Activated CD4-positive, alpha-beta T cell treated with anti-CD3 and anti-CD28 coated beads for 36 hours (primary cell): ENCODE data around the gene ACTL6B. TPM values are rescaled to one million over a fixed set of nuclear protein-coding genes. Genes with fewer than 3 reads are reported as not detected.

Experiments used
- ATAC-seq: fragments of 200-7000 bp; cut with Tn5 transposase; one replicate; pipeline ENCODE4 v1.10.0; 2021; ENCODE audit warnings: mild to moderate bottlenecking, moderate library complexity
- CTCF ChIA-PET: fragments of 350-600 bp; sonication (Branson Sonifier 250); formaldehyde crosslinking; loops from one replicate; lab custom pipeline; 2021; ENCODE audit warnings: antibody characterized with exemption; lab: Charles Lee
- POLR2A ChIA-PET: fragments of 350-600 bp; sonication (Branson Sonifier 250); formaldehyde crosslinking; loops from one replicate; lab custom pipeline; 2021; ENCODE audit warnings: antibody characterized with exemption, inconsistent platforms; lab: Charles Lee
- DNase-seq: peaks from one replicate; pipeline ENCODE4 v3.0.0-alpha.2; 2020
- H3K27ac Mint-ChIP-seq: one replicate; pipeline ENCODE4 v1.8.0; 2021; ENCODE audit warnings: mixed read lengths
- H3K27me3 Mint-ChIP-seq: one replicate; pipeline ENCODE4 v1.8.0; 2021; ENCODE audit warnings: mixed read lengths
- H3K36me3 Mint-ChIP-seq: one replicate; pipeline ENCODE4 v1.8.0; 2021; ENCODE audit warnings: low read depth, mixed read lengths
- H3K4me1 Mint-ChIP-seq: one replicate; pipeline ENCODE4 v1.8.0; 2021; ENCODE audit warnings: mixed read lengths
- H3K4me3 Mint-ChIP-seq: one replicate; pipeline ENCODE4 v1.8.0; 2021; ENCODE audit warnings: mild to moderate bottlenecking, moderate library complexity, mixed read lengths
- H3K9me3 Mint-ChIP-seq: one replicate; pipeline ENCODE4 v1.8.0; 2021; ENCODE audit warnings: low read depth, mixed read lengths
- intact Hi-C, 2 experiments: fragments of 100-400 bp; cut with DNase I in 1 of 2; cut with micrococcal nuclease in 1 of 2; formaldehyde crosslinking; loops; one replicate each; pipeline versions ENCODE4 v1.14.2 to v1.15.1; 2022 to 2024; cut with DNase I, micrococcal nuclease
- total RNA-seq, 2 experiments: library from RNA; stranded (reverse); gene quantifications; one replicate each; pipeline ENCODE4 v1.2.3, GENCODE V29; 2021

ACTL6B gene
- total RNA-seq, 2 experiments from 2014 or later = not detected

DNA sequence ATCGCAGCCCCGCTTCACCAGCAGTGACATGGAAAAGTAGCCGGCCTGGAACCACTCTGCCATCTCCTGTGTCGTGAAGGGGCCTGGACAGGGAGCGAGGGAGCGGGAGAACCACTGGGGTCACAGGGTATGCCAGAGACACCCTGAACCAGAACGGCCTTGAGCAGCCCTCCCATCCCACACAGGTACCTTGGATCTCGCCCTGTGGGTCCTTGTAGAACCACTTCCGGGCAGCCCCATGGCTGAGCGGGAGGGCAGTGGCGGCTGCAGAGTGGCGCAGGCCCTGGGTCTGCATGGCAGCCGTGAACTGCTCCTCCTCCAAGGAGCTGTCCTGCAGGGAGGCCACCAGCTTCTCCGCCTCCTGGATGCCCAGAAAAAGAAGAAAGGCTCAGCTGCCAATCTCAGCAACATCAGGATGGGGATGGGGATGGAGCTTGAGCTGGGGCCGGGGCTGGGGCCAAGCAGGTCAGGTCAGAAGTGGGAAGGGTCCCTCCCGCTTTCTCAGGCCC is 28.3 kb upstream of the ACTL6B start:
- ATAC-seq (no peak), DNase-seq (no peak)
- H3K27me3 Mint-ChIP-seq = no peaks in the 10 kb centered on the region
- intact Hi-C loops = no loop called here
- CTCF ChIA-PET = interaction anchor here (0.6 to 1.0 kb wide), 2 partner anchors 72 to 239 kb away, joined by 3 read pairs; partner anchors contain the start of gene MOSPD3
- H3K27ac Mint-ChIP-seq = no peak overlapping the region
- H3K9me3 Mint-ChIP-seq = no peaks in the 10 kb centered on the region
- peaks cover 18% of the 10 kb centered on the region for H3K36me3 Mint-ChIP-seq
- POLR2A ChIA-PET = interaction anchor here (0.6 kb wide), 1 partner anchor 9 kb away, joined by 3 read pairs; no protein-coding TSS in a partner anchor
- H3K4me3 Mint-ChIP-seq = no peak overlapping the region
- peaks cover 27% of the 10 kb centered on the region for H3K4me1 Mint-ChIP-seq

DNA sequence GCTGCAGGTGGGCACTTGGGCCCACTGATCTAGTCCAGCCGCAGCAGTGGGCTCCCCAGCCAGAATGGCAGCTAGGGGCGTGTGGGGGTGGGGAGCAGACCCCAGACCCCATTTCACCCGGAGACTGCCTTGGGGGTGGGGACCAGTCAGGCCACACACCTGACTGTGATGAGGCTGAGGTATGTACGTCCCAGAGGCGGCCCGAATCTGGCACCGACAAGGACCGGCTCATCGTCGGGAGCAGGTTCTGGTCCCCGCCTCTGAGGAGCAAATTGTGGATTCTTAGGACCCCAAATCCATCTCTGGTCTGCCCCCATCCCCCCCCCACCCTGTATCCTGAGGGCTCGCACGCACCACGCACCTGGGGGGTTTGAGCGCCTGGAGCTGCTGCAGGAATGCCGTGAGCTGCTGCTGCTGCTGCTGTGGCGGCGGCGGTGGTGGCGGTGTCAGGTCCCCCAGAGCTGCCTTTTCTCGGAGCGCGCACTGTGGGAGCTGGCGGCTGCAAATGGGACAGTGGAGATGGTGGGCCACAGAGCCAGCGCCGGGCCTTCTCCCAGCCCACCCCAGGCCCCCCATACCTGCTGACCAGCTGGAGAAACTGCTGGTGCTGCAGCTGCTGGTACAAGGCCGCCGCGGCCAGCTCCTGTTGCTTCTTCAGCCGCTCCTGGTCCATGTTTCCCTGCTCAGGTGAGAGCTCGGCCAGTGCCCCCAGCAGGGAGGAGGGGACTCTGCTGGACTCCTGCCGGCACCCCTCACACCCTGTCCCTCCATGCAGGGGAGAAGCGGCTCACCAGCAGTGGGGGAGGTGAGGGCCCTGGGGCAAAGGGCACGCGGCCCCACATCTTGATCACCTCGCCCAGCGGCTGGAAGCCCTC is 27.6 kb upstream of the ACTL6B start:
- Mint-ChIP-seq H3K4me3 (no peak overlapping the region), H3K36me3 (peaks cover 19% of the 10 kb centered on the region), H3K27me3 (no peaks in the 10 kb centered on the region), H3K4me1 (peaks cover 26% of the 10 kb centered on the region), H3K27ac (no peak overlapping the region), H3K9me3 (no peaks in the 10 kb centered on the region)
- POLR2A ChIA-PET = interaction anchor here (0.6 to 1.3 kb wide), 3 partner anchors 8 to 255 kb away, joined by 3 read pairs; partner anchors contain the start of gene ZCWPW1
- CTCF ChIA-PET = interaction anchor here (0.5 to 1.0 kb wide), 4 partner anchors 72 to 238 kb away, joined by 3 read pairs; partner anchors contain the start of gene MOSPD3
- intact Hi-C loops = no loop called here
- no peak for DNase-seq
- ATAC-seq = no peak

DNA sequence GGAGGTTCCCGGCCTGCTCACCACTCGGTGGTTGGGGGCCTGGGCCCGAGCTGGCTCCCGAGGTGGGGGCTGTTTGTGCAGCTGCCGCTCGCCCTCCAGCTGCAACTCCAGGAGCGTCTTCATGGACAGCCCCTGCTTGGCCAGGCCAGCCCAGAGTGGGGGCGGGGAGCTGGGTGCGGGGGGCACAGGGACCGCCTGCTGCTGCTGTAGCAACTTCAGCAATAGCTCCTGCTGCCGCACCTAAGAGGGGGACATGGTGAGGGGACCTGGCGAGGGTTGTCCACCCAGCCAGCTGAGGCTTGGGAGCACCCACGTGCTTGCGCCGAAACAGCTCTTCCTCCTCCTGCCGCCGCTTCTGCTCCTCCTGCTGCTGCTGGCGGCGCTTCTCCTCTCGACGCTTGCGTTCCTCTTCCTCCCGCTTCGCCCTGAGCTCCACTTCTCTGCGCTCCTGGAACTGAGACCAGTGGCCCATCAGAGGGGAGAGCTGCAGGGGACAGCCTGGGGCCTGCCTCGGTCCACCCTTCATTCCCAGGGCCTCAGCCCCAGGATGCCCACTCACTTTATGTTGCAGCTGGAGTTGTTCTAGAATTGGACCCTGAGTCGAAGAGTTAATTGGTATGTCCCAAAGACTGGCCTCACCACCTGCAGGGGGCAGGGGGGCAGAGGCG is 26.9 kb upstream of the ACTL6B start:
- H3K4me3 Mint-ChIP-seq = no peak overlapping the region
- peaks cover 22% of the 10 kb centered on the region for H3K36me3 Mint-ChIP-seq
- H3K4me1 Mint-ChIP-seq = peaks cover 25% of the 10 kb centered on the region
- intact Hi-C loops = no loop called here
- H3K27me3 Mint-ChIP-seq = no peaks in the 10 kb centered on the region
- no peak overlapping the region for H3K27ac Mint-ChIP-seq
- ChIA-PET CTCF (interaction anchor here (0.5 to 1.8 kb wide), 5 partner anchors 8 to 130 kb away, joined by 3 to 10 read pairs (median 4); no protein-coding TSS in a partner anchor), POLR2A (interaction anchor here (0.6 to 1.3 kb wide), 2 partner anchors 203 to 254 kb away, joined by 3 read pairs; partner anchors contain the start of gene ZCWPW1)
- no peak for DNase-seq
- ATAC-seq = no peak
- no peaks in the 10 kb centered on the region for H3K9me3 Mint-ChIP-seq

DNA sequence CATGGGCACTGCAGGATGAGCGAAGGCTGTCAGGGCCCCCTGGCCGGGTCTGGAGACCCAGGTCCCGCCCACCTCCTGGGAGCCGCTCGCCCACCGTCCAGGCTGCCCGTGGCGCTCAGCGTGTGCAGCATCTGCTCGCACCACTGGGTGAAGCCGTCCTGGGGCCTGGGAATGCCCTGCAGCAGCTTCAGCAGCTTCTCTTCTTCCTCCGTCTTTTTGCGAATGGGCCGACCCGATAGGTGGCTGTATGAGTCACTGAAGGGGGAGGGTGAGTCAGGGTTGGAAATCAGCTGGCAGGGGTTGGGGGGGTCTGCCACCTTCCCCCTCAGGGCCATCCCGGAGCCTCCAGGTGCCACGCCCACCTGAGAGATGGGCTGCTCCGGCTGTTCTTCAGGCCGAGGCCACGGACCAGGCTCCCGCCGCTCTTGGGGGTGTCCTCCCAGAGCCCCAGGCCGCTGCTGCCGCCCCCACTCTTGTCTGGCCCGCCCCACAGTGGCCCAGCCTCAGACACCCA is 26.0 kb upstream of the ACTL6B start:
- no peak overlapping the region for H3K27ac Mint-ChIP-seq
- no peaks in the 10 kb centered on the region for H3K27me3 Mint-ChIP-seq
- peaks cover 25% of the 10 kb centered on the region for H3K36me3 Mint-ChIP-seq
- H3K4me3 Mint-ChIP-seq = no peak overlapping the region
- CTCF ChIA-PET = interaction anchor here (1.2 to 1.8 kb wide), 3 partner anchors 9 to 43 kb away, joined by 4 to 10 read pairs (median 5); no protein-coding TSS in a partner anchor
- intact Hi-C loops = no loop called here
- POLR2A ChIA-PET = interaction anchor here (0.6 to 0.9 kb wide), 4 partner anchors 8 to 209 kb away, joined by 3 to 4 read pairs (median 3); partner anchors contain the start of gene GNB2
- H3K4me1 Mint-ChIP-seq = peaks cover 24% of the 10 kb centered on the region
- DNase-seq = no peak
- peak; percentile 20 for ATAC-seq
- no peaks in the 10 kb centered on the region for H3K9me3 Mint-ChIP-seq

DNA sequence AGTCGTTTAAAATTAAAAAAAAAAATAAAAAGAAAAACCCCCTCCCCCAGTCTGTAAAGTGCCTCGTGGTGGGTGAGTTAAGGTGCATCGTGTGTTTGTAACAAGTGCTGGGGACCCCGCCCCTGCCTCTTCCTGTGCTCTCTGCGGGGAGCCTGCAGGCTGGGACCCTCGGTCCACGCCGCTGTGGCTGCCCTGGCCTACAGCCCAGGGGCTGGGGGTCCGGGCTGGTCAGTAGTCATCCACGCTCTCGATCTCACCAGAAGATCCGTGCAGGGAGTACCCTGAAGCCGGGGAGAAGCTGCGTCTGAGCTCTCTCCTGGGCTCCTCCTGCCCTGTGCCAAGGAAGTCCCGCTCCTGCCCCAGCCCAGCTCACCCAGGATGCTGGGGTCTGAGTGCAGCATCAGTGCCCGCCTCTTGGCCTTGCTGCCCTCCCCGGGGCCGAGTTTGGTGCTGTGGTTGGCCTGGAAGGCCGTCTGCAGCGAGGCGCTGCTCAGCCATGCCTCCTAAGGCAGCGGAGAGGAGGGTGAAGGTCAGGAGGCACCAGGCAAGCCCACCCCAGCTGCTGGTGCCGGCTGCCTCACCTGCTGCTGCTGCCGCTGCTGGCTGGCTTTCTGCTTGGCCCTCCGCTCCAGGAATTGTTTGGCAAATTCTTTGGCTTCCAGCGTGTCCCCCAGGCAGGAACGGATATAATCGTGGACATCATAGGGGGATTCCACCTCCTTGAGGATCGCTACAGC is 25.4 kb upstream of the ACTL6B start:
- Mint-ChIP-seq H3K9me3 (no peaks in the 10 kb centered on the region), H3K36me3 (peaks cover 30% of the 10 kb centered on the region), H3K27me3 (no peaks in the 10 kb centered on the region), H3K27ac (no peak overlapping the region), H3K4me1 (peaks cover 25% of the 10 kb centered on the region), H3K4me3 (no peak overlapping the region)
- POLR2A ChIA-PET = interaction anchor here (0.6 to 0.9 kb wide), 4 partner anchors 8 to 210 kb away, joined by 3 to 4 read pairs (median 3); partner anchors contain the start of gene GNB2
- no peak for ATAC-seq
- CTCF ChIA-PET = interaction anchor here (0.6 to 1.8 kb wide), 4 partner anchors 10 to 84 kb away, joined by 4 to 10 read pairs (median 5); no protein-coding TSS in a partner anchor
- no peak for DNase-seq
- intact Hi-C loops = no loop called here

DNA sequence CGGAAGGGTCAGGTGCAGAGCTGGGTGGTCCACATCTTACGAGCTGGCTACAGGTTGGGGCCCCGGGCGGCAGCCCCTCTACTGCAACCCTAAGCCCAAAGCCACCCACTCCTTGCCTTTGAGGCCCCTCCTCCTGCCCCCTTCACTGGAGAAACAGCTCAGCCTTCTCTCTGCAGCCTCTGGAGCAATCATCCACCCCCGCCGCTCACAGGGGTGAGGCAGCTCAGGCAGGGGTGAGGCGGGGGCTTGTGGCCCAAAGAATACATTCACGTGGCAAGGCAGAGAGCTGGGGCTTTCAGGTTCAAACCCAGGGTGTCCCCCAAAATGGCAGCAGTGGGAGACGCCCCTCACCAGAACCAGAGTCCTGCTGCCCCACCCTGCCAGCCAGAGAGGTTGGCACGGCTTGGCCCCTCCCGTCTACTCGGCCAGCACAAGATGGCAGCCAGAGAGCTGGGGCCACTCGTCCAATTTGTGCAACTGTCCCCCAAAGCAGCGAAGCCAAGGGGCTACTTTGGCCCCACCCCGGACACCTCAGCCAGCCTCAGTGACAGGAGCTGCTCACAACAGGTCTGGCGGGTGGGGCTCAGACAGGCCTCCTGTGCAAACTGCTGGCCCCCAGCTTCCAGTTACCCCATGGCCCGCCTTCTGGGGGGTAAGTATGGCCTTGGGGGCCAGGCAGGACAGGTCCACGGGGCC is 24.5 kb upstream of the ACTL6B start:
- DNase-seq (no peak), ATAC-seq (no peak)
- H3K4me3 Mint-ChIP-seq = no peak overlapping the region
- ChIA-PET POLR2A (interaction anchor here (0.6 to 1.2 kb wide), 4 partner anchors 13 to 95 kb away, joined by 3 to 5 read pairs (median 3); partner anchors contain the start of genes ACTL6B, FBXO24, GIGYF1 and LRCH4), CTCF (interaction anchor here (0.6 to 1.8 kb wide), 3 partner anchors 9 to 83 kb away, joined by 3 to 6 read pairs (median 4); no protein-coding TSS in a partner anchor)
- peak overlapping the region; percentile 37 for H3K27ac Mint-ChIP-seq
- H3K36me3 Mint-ChIP-seq = peaks cover 31% of the 10 kb centered on the region
- H3K27me3 Mint-ChIP-seq = no peaks in the 10 kb centered on the region
- peaks cover 29% of the 10 kb centered on the region for H3K4me1 Mint-ChIP-seq
- intact Hi-C loops = no loop called here
- H3K9me3 Mint-ChIP-seq = no peaks in the 10 kb centered on the region

DNA sequence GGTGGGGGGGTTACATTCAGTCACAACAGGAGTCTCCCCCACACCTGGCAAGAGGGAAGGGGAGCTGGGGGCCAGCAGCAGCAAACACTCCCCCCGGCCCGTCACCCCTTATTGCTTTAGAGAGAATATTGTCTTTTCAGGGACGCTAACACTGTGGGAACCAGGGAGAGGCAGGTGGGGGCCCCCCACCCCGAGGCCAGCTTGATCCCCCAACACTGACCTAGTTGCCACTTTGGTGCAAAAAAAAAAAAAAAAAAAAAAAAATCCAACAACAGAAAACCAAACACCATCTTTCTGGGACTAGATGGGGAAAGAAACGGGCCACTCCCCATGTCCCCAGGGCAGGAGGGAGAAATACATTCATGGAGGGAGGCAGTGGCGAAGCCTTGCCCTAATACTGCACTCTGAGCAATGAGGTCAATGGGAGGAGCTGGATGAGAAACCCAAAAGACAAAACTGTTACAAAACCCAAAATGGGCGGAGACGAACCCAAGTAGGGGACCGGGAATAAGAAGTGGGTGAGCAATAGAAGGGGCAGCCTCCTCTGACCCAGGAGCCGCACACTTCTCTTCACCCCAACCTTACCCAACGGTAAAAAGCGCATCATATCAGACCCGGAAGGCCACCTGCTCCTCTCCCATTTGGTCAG is 23.8 kb upstream of the ACTL6B start:
- DNase-seq (no peak), ATAC-seq (no peak)
- CTCF ChIA-PET = interaction anchor here (0.6 to 1.8 kb wide), 4 partner anchors 10 to 405 kb away, joined by 3 to 6 read pairs (median 3); partner anchors contain the start of gene TRIM56
- H3K9me3 Mint-ChIP-seq = no peaks in the 10 kb centered on the region
- no peaks in the 10 kb centered on the region for H3K27me3 Mint-ChIP-seq
- intact Hi-C loops = loop anchor here (10.0 kb wide), 2 partner anchors 245 to 565 kb away; partner anchors contain the start of genes FIS1 (in 1 of the 2) and PPP1R35 (in 1 of the 2)
- peaks cover 27% of the 10 kb centered on the region for H3K36me3 Mint-ChIP-seq
- H3K27ac Mint-ChIP-seq = no peak overlapping the region
- no peak overlapping the region for H3K4me3 Mint-ChIP-seq
- peaks cover 29% of the 10 kb centered on the region for H3K4me1 Mint-ChIP-seq
- POLR2A ChIA-PET = interaction anchor here (0.6 to 1.2 kb wide), 5 partner anchors 10 to 96 kb away, joined by 3 to 5 read pairs (median 3); partner anchors contain the start of genes ACTL6B, FBXO24 and LRCH4

DNA sequence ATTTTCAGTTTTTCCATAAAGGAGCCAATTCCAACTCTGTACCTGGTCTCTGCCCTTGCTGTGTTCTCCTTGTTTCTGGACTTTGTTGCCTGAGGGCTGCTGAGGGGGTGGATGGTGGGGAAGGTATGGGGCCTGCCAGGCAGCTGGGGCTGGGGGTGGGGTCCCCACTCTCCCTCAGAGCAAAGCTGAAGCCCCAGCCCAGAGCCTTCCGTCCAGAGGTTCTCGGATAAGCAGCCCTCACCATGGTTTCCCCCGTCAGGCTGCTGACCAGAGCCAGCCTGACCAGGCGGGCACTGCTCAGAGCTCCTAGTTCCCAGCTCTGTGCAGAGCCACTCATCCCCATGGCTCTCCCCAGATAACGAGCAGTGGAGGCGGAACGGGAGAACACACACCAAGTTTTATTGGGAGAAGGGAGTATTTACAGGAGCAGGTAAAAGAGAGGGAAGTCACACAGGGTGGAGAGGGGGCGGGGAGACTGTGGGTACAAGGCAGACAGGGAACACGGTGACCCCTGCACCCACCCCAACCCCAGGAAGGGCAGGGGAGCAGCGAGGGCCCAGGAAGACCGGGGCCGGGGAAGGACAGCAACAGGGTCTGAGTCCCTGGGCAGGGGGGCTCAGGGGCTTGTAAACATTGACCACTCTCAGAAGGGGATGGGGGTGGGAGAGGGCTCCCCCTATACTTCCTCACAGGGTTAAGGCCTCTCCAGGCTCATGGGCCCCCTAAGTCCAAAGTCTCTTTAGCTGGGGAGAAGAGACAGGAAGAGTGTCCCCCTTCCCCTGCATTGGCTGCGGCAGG is 23.1 kb upstream of the ACTL6B start:
- Mint-ChIP-seq H3K4me3 (no peak overlapping the region), H3K4me1 (peaks cover 29% of the 10 kb centered on the region), H3K27ac (no peak overlapping the region), H3K9me3 (no peaks in the 10 kb centered on the region), H3K27me3 (no peaks in the 10 kb centered on the region), H3K36me3 (peaks cover 27% of the 10 kb centered on the region)
- no peak for DNase-seq
- CTCF ChIA-PET = interaction anchor here (0.6 to 1.8 kb wide), 4 partner anchors 11 to 864 kb away, joined by 3 to 11 read pairs (median 3); partner anchors contain the start of genes POP7 and TRIM56
- POLR2A ChIA-PET = interaction anchor here (0.7 kb wide), 2 partner anchors 11 to 96 kb away, joined by 3 to 5 read pairs; no protein-coding TSS in a partner anchor
- intact Hi-C loops = loop anchor here (10.0 kb wide), 2 partner anchors 245 to 565 kb away; partner anchors contain the start of genes FIS1 (in 1 of the 2) and PPP1R35 (in 1 of the 2)
- ATAC-seq = no peak
